Measurements from ENCODE around the gene NXPH3.

NXPH3 gene

DNA sequence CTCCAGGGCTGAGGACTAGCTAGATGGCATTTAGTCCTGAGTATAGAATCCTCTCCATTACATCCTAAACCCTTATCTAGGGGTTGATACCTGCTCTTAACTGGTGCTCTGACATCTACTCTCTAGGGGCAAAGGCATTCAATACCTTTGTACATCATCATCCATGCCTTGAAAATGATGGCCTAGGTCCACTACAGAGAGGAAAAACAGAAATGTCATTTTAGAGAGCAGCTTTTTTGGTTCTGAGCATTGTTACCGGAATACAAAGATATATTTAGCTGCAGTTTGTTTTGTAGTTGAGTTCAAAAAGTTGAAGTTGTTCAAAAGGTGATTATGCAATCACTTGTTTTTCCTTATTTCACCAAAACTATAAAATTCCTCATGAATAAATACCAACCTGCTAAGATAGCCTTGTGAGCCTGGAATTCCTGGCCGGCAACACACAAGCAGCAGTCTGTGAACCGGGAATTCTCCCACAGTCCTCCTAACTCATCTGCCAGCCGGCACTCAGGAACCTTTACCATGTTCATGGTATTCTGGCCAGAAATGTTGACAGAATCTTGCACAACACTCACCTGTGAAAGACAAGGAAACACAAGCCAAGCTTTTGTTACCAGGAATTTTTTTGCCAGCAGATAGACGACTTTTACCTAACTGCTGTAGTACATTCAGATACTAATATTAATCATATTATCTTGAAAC, 35.4 kb downstream of the NXPH3 start (continued):
- TF ChIP-seq, protein P1, sequence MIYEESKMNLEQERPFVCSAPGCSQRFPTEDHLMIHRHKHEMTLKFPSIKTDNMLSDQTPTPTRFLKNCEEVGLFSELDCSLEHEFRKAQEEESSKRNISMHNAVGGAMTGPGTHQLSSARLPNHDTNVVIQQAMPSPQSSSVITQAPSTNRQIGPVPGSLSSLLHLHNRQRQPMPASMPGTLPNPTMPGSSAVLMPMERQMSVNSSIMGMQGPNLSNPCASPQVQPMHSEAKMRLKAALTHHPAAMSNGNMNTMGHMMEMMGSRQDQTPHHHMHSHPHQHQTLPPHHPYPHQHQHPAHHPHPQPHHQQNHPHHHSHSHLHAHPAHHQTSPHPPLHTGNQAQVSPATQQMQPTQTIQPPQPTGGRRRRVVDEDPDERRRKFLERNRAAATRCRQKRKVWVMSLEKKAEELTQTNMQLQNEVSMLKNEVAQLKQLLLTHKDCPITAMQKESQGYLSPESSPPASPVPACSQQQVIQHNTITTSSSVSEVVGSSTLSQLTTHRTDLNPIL (CRISPR knock-in tag; IDR thresholded peaks at IDR 0.05; ENCODE audit: low read depth) = no peak
- TF ChIP-seq, protein P2, sequence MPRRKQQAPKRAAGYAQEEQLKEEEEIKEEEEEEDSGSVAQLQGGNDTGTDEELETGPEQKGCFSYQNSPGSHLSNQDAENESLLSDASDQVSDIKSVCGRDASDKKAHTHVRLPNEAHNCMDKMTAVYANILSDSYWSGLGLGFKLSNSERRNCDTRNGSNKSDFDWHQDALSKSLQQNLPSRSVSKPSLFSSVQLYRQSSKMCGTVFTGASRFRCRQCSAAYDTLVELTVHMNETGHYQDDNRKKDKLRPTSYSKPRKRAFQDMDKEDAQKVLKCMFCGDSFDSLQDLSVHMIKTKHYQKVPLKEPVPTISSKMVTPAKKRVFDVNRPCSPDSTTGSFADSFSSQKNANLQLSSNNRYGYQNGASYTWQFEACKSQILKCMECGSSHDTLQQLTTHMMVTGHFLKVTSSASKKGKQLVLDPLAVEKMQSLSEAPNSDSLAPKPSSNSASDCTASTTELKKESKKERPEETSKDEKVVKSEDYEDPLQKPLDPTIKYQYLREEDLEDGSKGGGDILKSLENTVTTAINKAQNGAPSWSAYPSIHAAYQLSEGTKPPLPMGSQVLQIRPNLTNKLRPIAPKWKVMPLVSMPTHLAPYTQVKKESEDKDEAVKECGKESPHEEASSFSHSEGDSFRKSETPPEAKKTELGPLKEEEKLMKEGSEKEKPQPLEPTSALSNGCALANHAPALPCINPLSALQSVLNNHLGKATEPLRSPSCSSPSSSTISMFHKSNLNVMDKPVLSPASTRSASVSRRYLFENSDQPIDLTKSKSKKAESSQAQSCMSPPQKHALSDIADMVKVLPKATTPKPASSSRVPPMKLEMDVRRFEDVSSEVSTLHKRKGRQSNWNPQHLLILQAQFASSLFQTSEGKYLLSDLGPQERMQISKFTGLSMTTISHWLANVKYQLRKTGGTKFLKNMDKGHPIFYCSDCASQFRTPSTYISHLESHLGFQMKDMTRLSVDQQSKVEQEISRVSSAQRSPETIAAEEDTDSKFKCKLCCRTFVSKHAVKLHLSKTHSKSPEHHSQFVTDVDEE (CRISPR knock-in tag; IDR thresholded peaks at IDR 0.05) = no peak
- TF ChIP-seq CSRNP3 (CRISPR knock-in tag; IDR thresholded peaks at IDR 0.05) = no peak

DNA sequence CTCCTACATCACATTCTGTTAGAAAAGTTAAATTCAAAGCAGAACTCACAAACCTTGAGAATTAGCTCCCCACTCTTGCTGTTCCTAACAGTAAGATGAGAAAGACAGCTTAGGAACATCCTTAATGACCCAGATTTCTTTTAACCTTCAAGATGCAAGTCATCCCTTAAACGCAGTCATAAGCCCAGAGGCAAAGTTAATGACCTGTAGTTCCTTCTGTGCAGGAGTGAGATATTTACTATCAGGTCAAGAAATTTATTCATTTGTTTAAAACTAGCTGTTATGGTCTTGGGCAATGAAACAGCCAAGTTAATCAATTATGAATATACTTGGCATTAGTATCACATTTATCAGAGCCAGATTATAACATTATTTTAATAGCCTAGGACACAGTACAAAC, 37.1 kb downstream of the NXPH3 start:
- no peak for TF ChIP-seq ISL1 (CRISPR knock-in tag; IDR thresholded peaks at IDR 0.05)
- no peak for TF ChIP-seq GLIS3 (CRISPR knock-in tag; IDR thresholded peaks at IDR 0.05)
- TF ChIP-seq, protein P3, sequence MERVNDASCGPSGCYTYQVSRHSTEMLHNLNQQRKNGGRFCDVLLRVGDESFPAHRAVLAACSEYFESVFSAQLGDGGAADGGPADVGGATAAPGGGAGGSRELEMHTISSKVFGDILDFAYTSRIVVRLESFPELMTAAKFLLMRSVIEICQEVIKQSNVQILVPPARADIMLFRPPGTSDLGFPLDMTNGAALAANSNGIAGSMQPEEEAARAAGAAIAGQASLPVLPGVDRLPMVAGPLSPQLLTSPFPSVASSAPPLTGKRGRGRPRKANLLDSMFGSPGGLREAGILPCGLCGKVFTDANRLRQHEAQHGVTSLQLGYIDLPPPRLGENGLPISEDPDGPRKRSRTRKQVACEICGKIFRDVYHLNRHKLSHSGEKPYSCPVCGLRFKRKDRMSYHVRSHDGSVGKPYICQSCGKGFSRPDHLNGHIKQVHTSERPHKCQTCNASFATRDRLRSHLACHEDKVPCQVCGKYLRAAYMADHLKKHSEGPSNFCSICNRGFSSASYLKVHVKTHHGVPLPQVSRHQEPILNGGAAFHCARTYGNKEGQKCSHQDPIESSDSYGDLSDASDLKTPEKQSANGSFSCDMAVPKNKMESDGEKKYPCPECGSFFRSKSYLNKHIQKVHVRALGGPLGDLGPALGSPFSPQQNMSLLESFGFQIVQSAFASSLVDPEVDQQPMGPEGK (CRISPR knock-in tag; IDR thresholded peaks at IDR 0.05; ENCODE audit: borderline replicate concordance) = no peak
- TF ChIP-seq CSDC2 (CRISPR knock-in tag; IDR thresholded peaks at IDR 0.05) = no peak
- TF ChIP-seq ARNTL (CRISPR knock-in tag; IDR thresholded peaks at IDR 0.05; ENCODE audit: borderline replicate concordance, low read depth) = no peak
- TF ChIP-seq ZC3H10 (CRISPR knock-in tag; IDR thresholded peaks at IDR 0.05) = no peak
- TF ChIP-seq BACH2 (CRISPR knock-in tag; IDR thresholded peaks at IDR 0.05; ENCODE audit: borderline replicate concordance) = no peak
- TF ChIP-seq, protein P2 (CRISPR knock-in tag; IDR thresholded peaks at IDR 0.05) = no peak
- no peak for TF ChIP-seq ZNF565 (CRISPR knock-in tag; conservative IDR thresholded peaks at IDR 0.05; ENCODE audit: low read depth)
- TF ChIP-seq TOX (CRISPR knock-in tag; IDR thresholded peaks at IDR 0.05; ENCODE audit: borderline replicate concordance) = no peak

DNA sequence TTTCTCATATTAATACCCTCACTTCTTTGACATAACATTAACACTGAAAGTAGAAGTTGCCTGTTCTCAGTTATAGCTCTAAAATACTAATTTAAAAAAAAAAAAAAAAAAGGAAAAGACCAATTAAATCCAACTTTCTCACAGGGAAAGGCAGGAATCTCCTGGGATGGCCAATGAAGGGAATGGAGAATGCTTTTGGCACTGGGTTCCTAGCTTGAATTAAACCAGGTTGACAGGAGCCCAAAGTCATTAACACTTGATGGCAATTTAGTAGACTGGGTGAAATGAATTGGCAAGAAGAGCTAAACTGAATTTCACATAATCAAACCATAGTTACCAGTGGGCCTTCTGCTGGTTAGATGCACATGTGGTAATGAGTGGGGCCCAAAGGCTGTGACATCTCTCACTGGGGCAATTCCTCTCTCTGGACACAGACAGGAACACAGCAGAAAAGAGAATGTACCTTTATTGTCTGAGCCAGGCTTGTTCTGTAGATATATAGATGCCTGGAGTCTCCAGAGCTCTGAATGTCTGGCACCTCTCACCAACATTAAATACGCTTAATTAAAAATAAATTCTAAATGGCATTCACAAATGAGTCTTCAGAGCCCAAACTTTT, 37.6 kb downstream of the NXPH3 start:
- ATAC-seq = no peak
- TF ChIP-seq PPARA (CRISPR knock-in tag; IDR thresholded peaks at IDR 0.05; ENCODE audit: borderline replicate concordance) (no peak), CSRNP3 (CRISPR knock-in tag; IDR thresholded peaks at IDR 0.05) (no peak), RARB (CRISPR knock-in tag; IDR thresholded peaks at IDR 0.05) (no peak), GLIS3 (CRISPR knock-in tag; IDR thresholded peaks at IDR 0.05) (no peak), ZNF8 (CRISPR knock-in tag; IDR thresholded peaks at IDR 0.05) (no peak), TOX (CRISPR knock-in tag; IDR thresholded peaks at IDR 0.05; ENCODE audit: borderline replicate concordance) (no peak)
- TF ChIP-seq, protein P3 (CRISPR knock-in tag; IDR thresholded peaks at IDR 0.05; ENCODE audit: borderline replicate concordance) = no peak
- TF ChIP-seq, protein P1 (CRISPR knock-in tag; IDR thresholded peaks at IDR 0.05; ENCODE audit: low read depth) = no peak
- TF ChIP-seq, protein P2 (CRISPR knock-in tag; IDR thresholded peaks at IDR 0.05) = no peak

More for the DNA sequence above, 37.1 kb downstream of the NXPH3 start:
- no peak for ATAC-seq
